CD4-positive, alpha-beta T cell (primary cell): ENCODE data around the gene C4orf50. TPM values are rescaled to one million over a fixed set of nuclear protein-coding genes. Genes with fewer than 3 reads are reported as not detected.

Experiments used
- ATAC-seq: fragments of 200-7000 bp; cut with Tn5 transposase; one replicate; pipeline ENCODE4 v1.10.0; 2022; ENCODE audit warnings: mild to moderate bottlenecking; ENCODE audit not compliant: poor library complexity
- CTCF ChIA-PET: fragments of 350-600 bp; sonication (Branson Sonifier 250); formaldehyde crosslinking; loops from one replicate; lab custom pipeline; 2021; ENCODE audit warnings: antibody characterized with exemption, inconsistent platforms; lab: Charles Lee
- POLR2A ChIA-PET: fragments of 350-600 bp; sonication (Branson Sonifier 250); formaldehyde crosslinking; loops from one replicate; lab custom pipeline; 2021; ENCODE audit warnings: antibody characterized with exemption, inconsistent platforms; lab: Charles Lee
- DNase-seq, 14 experiments: peaks; one replicate each; pipeline ENCODE4 v3.0.0-alpha.2; 2013 to 2020; ENCODE audit warnings: mixed read lengths in 2 of 14
- H3K27ac ChIP-seq, 2 donors: one replicate each; pipeline versions ENCODE4 v1.5.1 to v1.7.0; 2013; ENCODE audit warnings: low read length in 2 of 2, low read depth in 1 of 2, mild to moderate bottlenecking in 1 of 2
- H3K27me3 ChIP-seq, 2 experiments: 1 replicate in 1 of 2; 2 replicates in 1 of 2; pipeline versions ENCODE4 v1.6.1 to v1.7.0; 2013; ENCODE audit warnings: low read length in 2 of 2, control low read depth in 1 of 2, mild to moderate bottlenecking in 1 of 2, moderate library complexity in 1 of 2; ENCODE audit not compliant: insufficient read depth in 2 of 2, control insufficient read depth in 1 of 2
- H3K36me3 ChIP-seq: one replicate; pipeline ENCODE4 v1.6.1; 2013; ENCODE audit warnings: low read length, control low read depth; ENCODE audit not compliant: insufficient read depth
- H3K4me1 ChIP-seq: one replicate; pipeline ENCODE4 v1.6.1; 2013; ENCODE audit warnings: low read length, control low read depth; ENCODE audit not compliant: insufficient read depth
- H3K4me3 ChIP-seq: one replicate; pipeline ENCODE4 v1.5.1; 2013; ENCODE audit warnings: mild to moderate bottlenecking, low read length, moderate library complexity
- H3K9me3 ChIP-seq, 2 experiments: 1 replicate in 1 of 2; 2 replicates in 1 of 2; pipeline versions ENCODE4 v1.6.1 to v1.7.0; 2013; ENCODE audit warnings: low read length in 2 of 2, mild to moderate bottlenecking in 2 of 2, control low read depth in 1 of 2, moderate library complexity in 1 of 2; ENCODE audit not compliant: control insufficient read depth in 1 of 2, insufficient read depth in 1 of 2
- H3K27ac Mint-ChIP-seq: one replicate; pipeline ENCODE4 v1.8.0; 2020; ENCODE audit warnings: mixed read lengths
- H3K27me3 Mint-ChIP-seq: one replicate; pipeline ENCODE4 v1.8.0; 2021; ENCODE audit warnings: mixed read lengths
- H3K36me3 Mint-ChIP-seq: one replicate; pipeline ENCODE4 v1.8.0; 2021; ENCODE audit warnings: low read depth, mixed read lengths
- H3K4me1 Mint-ChIP-seq: one replicate; pipeline ENCODE4 v1.8.0; 2021; ENCODE audit warnings: low read depth, mixed read lengths
- H3K4me3 Mint-ChIP-seq: one replicate; pipeline ENCODE4 v1.8.0; 2020; ENCODE audit warnings: mild to moderate bottlenecking, mixed read lengths
- H3K9me3 Mint-ChIP-seq: one replicate; pipeline ENCODE4 v1.8.0; 2020; ENCODE audit warnings: mixed read lengths
- intact Hi-C, 2 experiments: fragments of 100-400 bp; cut with DNase I in 1 of 2; cut with micrococcal nuclease in 1 of 2; formaldehyde crosslinking; loops; one replicate each; pipeline versions ENCODE4 v1.15.1 to v1.9.0; 2023 to 2025; cut with DNase I, micrococcal nuclease
- total RNA-seq, 174 experiments: library from RNA in 2 of 174; stranded (reverse) in 2 of 174; gene quantifications; one replicate each; pipeline ENCODE4 v1.2.3 and lab custom pipeline; 2021 to 2026
- TF ChIP-seq, protein P1 (sequence below): fragments of 200-600 bp; IDR thresholded peaks from one replicate; pipeline ENCODE4 v1.8.0; 2022; ENCODE audit warnings: antibody characterized with exemption, mild to moderate bottlenecking

Gene C4orf50
- total RNA-seq, 2 experiments from 2014 or later = 0.16 to 0.20 TPM

DNA sequence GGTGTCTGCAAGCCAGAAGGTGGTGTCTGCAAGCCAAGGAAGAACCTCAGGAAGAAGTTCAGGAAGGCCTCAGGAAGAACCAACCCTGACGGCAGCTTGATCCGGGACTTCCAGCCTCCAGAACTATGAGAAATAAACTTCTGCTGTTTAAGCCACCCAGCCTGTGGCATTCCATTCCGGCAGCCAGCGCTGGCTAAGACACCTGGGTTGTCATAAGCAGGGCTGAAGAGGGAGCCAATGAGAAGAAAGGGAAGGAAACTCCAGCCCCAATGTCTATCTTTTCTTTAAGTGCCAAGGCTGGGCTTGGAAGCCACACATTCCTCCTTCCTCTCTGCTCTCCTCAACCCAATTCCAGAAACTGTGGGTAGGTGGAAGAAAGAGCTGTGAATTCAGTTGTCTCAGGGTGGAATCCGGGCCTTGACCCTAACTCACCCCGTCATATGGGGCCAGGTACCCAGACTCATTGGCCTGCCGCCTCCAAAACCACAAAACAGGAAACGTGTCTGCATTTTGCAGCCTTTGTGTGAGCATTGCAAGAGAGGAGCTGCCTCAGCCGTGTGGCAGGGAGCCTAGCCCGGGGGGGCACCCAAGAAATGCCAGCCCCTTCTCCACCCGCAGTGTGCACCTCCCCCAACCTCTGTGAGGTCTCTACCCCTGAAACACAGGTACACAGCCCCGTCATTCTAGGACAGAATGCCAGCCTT is 152.2 kb downstream of the C4orf50 start:
- H3K4me3 Mint-ChIP-seq = no peak overlapping the region
- Histone ChIP-seq H3K27ac (no peak overlapping the region), H3K4me3 (no peak overlapping the region), H3K4me1 (peaks cover 8% of the 10 kb centered on the region), H3K27me3 (peaks cover 3 to 6% of the 10 kb centered on the region in 2 experiments), H3K9me3 (peaks cover 0 to 15% of the 10 kb centered on the region in 2 experiments), H3K36me3 (no peaks in the 10 kb centered on the region)
- no peaks in the 10 kb centered on the region for H3K9me3 Mint-ChIP-seq
- intact Hi-C loops = no loop called here
- DNase-seq = no peak
- no peak overlapping the region for H3K27ac Mint-ChIP-seq
- ATAC-seq = no peak
- TF ChIP-seq, protein P1, sequence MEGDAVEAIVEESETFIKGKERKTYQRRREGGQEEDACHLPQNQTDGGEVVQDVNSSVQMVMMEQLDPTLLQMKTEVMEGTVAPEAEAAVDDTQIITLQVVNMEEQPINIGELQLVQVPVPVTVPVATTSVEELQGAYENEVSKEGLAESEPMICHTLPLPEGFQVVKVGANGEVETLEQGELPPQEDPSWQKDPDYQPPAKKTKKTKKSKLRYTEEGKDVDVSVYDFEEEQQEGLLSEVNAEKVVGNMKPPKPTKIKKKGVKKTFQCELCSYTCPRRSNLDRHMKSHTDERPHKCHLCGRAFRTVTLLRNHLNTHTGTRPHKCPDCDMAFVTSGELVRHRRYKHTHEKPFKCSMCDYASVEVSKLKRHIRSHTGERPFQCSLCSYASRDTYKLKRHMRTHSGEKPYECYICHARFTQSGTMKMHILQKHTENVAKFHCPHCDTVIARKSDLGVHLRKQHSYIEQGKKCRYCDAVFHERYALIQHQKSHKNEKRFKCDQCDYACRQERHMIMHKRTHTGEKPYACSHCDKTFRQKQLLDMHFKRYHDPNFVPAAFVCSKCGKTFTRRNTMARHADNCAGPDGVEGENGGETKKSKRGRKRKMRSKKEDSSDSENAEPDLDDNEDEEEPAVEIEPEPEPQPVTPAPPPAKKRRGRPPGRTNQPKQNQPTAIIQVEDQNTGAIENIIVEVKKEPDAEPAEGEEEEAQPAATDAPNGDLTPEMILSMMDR = no peak
- peaks cover 11% of the 10 kb centered on the region for H3K27me3 Mint-ChIP-seq
- ChIA-PET POLR2A (no interaction called here), CTCF (no interaction called here)
- H3K36me3 Mint-ChIP-seq = no peaks in the 10 kb centered on the region
- H3K4me1 Mint-ChIP-seq = peaks cover 16% of the 10 kb centered on the region

DNA sequence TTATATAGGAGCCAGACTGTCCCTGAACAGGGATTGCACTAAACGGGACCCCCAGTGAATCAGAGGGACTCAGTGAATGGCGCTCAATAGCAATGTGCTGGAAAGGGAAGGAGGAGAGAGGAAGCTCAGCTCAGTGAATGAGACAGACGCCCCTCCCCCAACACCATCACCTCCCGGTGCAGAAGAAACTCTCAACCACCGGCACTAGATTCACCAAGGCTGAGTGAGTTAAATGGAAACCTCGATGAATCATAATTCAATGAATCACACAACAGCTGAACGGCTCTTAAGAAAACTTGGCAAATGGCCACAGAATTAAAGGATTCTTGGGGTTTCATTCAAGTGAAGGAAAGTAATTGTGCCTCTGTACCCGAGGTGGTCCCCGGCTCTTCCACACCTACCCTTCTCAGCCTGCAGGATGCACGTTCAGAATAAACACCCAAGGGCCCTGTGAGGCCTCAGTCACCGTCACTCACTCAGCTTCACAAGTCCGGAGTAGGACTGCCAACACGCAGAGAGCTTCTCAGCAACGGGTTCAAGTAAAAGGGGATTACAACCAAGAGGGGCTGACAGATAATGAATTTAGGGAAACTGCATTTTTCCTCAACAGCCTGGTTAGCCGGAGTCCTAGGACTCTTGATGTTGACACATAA is 154.6 kb downstream of the C4orf50 start:
- CTCF ChIA-PET = no interaction called here
- H3K4me1 ChIP-seq = peaks cover 8% of the 10 kb centered on the region
- no peak overlapping the region for H3K27ac ChIP-seq
- no peak overlapping the region for H3K4me3 ChIP-seq
- no peaks in the 10 kb centered on the region for H3K36me3 ChIP-seq
- no peaks in the 10 kb centered on the region for H3K36me3 Mint-ChIP-seq
- H3K27me3 Mint-ChIP-seq = no peaks in the 10 kb centered on the region
- H3K9me3 Mint-ChIP-seq = no peaks in the 10 kb centered on the region
- H3K4me3 Mint-ChIP-seq = no peak overlapping the region
- H3K9me3 ChIP-seq = peaks cover 0 to 23% of the 10 kb centered on the region in 2 experiments
- TF ChIP-seq, protein P1 = no peak
- H3K27ac Mint-ChIP-seq = no peak overlapping the region
- DNase-seq = no peak
- POLR2A ChIA-PET = no interaction called here
- no peak for ATAC-seq
- H3K27me3 ChIP-seq = peaks cover 3 to 6% of the 10 kb centered on the region in 2 experiments
- H3K4me1 Mint-ChIP-seq = peaks cover 16% of the 10 kb centered on the region
- intact Hi-C loops = no loop called here

DNA sequence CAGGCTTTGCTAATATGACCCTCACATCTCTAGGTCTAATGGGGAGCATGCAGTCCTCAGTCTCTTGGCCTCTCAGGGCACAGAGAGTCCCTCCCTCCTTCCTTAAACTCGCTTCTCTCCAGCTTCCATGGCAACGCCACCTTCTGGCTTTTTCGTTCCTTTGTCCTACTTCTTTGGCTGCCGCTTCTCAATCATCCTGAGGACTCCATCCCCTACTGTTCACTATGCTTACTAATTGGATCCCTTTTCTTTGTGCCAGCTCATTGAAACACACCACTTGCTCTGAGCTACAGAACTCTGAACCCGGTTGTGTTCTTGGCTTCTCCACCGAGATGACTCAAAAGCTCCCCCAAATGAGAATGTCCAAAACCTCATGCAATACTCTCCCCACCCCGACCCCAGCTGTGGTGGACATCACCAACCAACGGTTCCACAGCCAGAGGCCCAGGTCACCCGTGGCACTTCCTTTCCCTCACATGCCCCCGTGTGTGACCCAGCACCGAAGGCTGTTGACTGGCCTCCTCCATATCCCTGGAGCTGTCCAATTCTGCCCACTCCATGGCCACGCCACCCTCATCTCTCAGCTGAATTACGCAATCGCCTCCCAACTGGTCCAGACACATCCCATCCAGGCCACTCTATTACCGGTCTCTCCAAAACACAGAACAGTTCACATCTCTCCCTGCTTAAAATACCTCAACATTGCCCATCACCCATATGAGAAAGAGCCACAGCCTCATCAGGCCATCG is 160.0 kb downstream of the C4orf50 start:
- DNase-seq (no peak), ATAC-seq (no peak)
- Histone ChIP-seq H3K9me3 (peaks cover 0 to 24% of the 10 kb centered on the region in 2 experiments), H3K4me3 (no peak overlapping the region), H3K27ac (no peak overlapping the region), H3K27me3 (peaks cover 2 to 3% of the 10 kb centered on the region in 2 experiments), H3K4me1 (no peaks in the 10 kb centered on the region), H3K36me3 (no peaks in the 10 kb centered on the region)
- CTCF ChIA-PET = no interaction called here
- POLR2A ChIA-PET = no interaction called here
- Mint-ChIP-seq H3K36me3 (no peaks in the 10 kb centered on the region), H3K4me3 (no peak overlapping the region), H3K27me3 (no peaks in the 10 kb centered on the region), H3K27ac (no peak overlapping the region), H3K9me3 (no peaks in the 10 kb centered on the region), H3K4me1 (no peaks in the 10 kb centered on the region)
- TF ChIP-seq, protein P1 = no peak
- intact Hi-C loops = no loop called here
